H1 (cell line): Measurements from ENCODE around the gene KRT35. TPM values are rescaled to one million over a fixed set of nuclear protein-coding genes. Genes with fewer than 3 reads are reported as not detected.

Experiments used
- CTCF ChIA-PET: fragments of 300-600 bp; sonication (Branson Sonifier 250); formaldehyde crosslinking; loops from one replicate; lab custom pipeline; 2021; ENCODE audit not compliant: partially characterized antibody; lab: Charles Lee
- POLR2A ChIA-PET: fragments of 300-600 bp; sonication (Branson Sonifier 250); formaldehyde crosslinking; loops from one replicate; lab custom pipeline; 2021; ENCODE audit warnings: inconsistent platforms; ENCODE audit not compliant: partially characterized antibody; lab: Charles Lee
- DNase-seq, 2 experiments: peaks; one replicate each; pipeline versions ENCODE4 v3.0.0 to v3.0.0-alpha.2; 2010 to 2022; ENCODE audit warnings: low spot score in 2 of 2, low read depth in 1 of 2, mixed read lengths in 1 of 2
- FAIRE-seq: peaks from 2 replicates; lab custom pipeline; 2011; peaks lifted over from hg19 to GRCh38; lab: Jason Lieb, UNC
- H2AFZ ChIP-seq: 2 replicates; pipeline ENCODE4 v1.8.1; 2012; ENCODE audit warnings: low read length, inconsistent platforms
- H2AK5ac ChIP-seq: 2 replicates; pipeline ENCODE4 v1.6.1; 2013; ENCODE audit warnings: low read depth, low read length
- H2BK120ac ChIP-seq: replicated peaks from 2 replicates; pipeline ENCODE3; 2013; ENCODE audit warnings: low read depth, low read length, inconsistent platforms
- H2BK12ac ChIP-seq: 2 replicates; pipeline ENCODE4 v1.6.1; 2013; ENCODE audit warnings: low read depth, low read length
- H2BK15ac ChIP-seq: 2 replicates; pipeline ENCODE4 v1.6.1; 2013; ENCODE audit warnings: low read length
- H2BK20ac ChIP-seq: 2 replicates; pipeline ENCODE4 v1.6.1; 2013; ENCODE audit warnings: low read length
- H2BK5ac ChIP-seq: 2 replicates; pipeline ENCODE4 v1.6.1; 2013; ENCODE audit warnings: low read depth, low read length
- H3K14ac ChIP-seq: 2 replicates; pipeline ENCODE4 v1.6.1; 2013; ENCODE audit warnings: inconsistent platforms; ENCODE audit not compliant: insufficient read length
- H3K18ac ChIP-seq: 2 replicates; pipeline ENCODE4 v1.6.1; 2013; ENCODE audit warnings: low read length; ENCODE audit errors: extremely low read depth
- H3K23ac ChIP-seq: 2 replicates; pipeline ENCODE4 v1.6.1; 2013; ENCODE audit warnings: inconsistent platforms; ENCODE audit not compliant: insufficient read length
- H3K23me2 ChIP-seq: 2 replicates; pipeline ENCODE4 v1.6.1; 2013; ENCODE audit warnings: low read depth, low read length
- H3K27ac ChIP-seq: 2 replicates; pipeline ENCODE4 v1.6.1; 2011; ENCODE audit warnings: low read depth, low read length, inconsistent platforms
- H3K27me3 ChIP-seq, 4 experiments: replicated peaks in 1 of 4; 1 replicate in 1 of 4; 2 replicates in 3 of 4; pipeline versions ENCODE4 v1.6.1 to v1.8.1; 2011 to 2013; ENCODE audit warnings: low read length in 3 of 4, mild to moderate bottlenecking in 3 of 4, inconsistent platforms in 2 of 4, mixed read lengths in 2 of 4, moderate library complexity in 1 of 4; ENCODE audit not compliant: control insufficient read depth in 3 of 4, insufficient read depth in 3 of 4; ENCODE audit errors: extremely low read depth in 1 of 4
- H3K36me3 ChIP-seq, 4 experiments: 2 replicates each; pipeline versions ENCODE4 v1.6.1 to v1.8.1; 2011 to 2013; ENCODE audit warnings: mild to moderate bottlenecking in 4 of 4, low read length in 3 of 4, moderate library complexity in 2 of 4, control low read depth in 1 of 4, inconsistent platforms in 1 of 4; ENCODE audit not compliant: insufficient read depth in 4 of 4, control insufficient read depth in 2 of 4
- H3K4ac ChIP-seq: replicated peaks from 2 replicates; pipeline ENCODE3; 2013; ENCODE audit warnings: low read length, low read depth, mixed read lengths, inconsistent platforms; ENCODE audit not compliant: insufficient read length
- H3K4me1 ChIP-seq, 4 experiments: replicated peaks in 1 of 4; 1 replicate in 1 of 4; 2 replicates in 3 of 4; pipeline versions ENCODE4 v1.6.1 to v1.8.1; 2011 to 2013; ENCODE audit warnings: low read length in 3 of 4, inconsistent platforms in 2 of 4, mixed read lengths in 1 of 4; ENCODE audit not compliant: insufficient read depth in 4 of 4, control insufficient read depth in 3 of 4
- H3K4me2 ChIP-seq, 2 experiments: 2 replicates each; pipeline versions ENCODE4 v1.6.1 to v1.8.1; 2011 to 2013; ENCODE audit warnings: low read depth in 2 of 2, low read length in 2 of 2, control low read depth in 1 of 2, inconsistent platforms in 1 of 2, mild to moderate bottlenecking in 1 of 2; ENCODE audit not compliant: insufficient read depth in 1 of 2
- H3K4me3 ChIP-seq, 4 experiments: fragments of 200-600, 300-600 bp in 1 of 4; sonication (generic), shearing (Covaris generic), sonication (Bioruptor Twin) in 1 of 4; 2 replicates each; pipeline versions ENCODE4 v1.5.1 to v1.8.1; 2011 to 2016; ENCODE audit warnings: low read length in 4 of 4, low read depth in 3 of 4, control low read depth in 2 of 4, inconsistent platforms in 2 of 4, mild to moderate bottlenecking in 2 of 4, mixed read lengths in 1 of 4, moderate library complexity in 1 of 4; ENCODE audit not compliant: insufficient read depth in 2 of 4; ENCODE audit errors: extremely low read depth in 1 of 4
- H3K56ac ChIP-seq: replicated peaks from 2 replicates; pipeline ENCODE3; 2013; ENCODE audit warnings: low read depth, mild to moderate bottlenecking, mixed read lengths, low read length, inconsistent platforms; ENCODE audit not compliant: insufficient read length
- H3K79me1 ChIP-seq: 2 replicates; pipeline ENCODE4 v1.6.1; 2013; ENCODE audit warnings: low read depth, low read length, control low read depth
- H3K79me2 ChIP-seq, 2 experiments: 2 replicates each; pipeline versions ENCODE4 v1.6.1 to v1.8.1; 2012 to 2013; ENCODE audit warnings: low read length in 2 of 2, mild to moderate bottlenecking in 2 of 2, inconsistent platforms in 1 of 2; ENCODE audit not compliant: insufficient read depth in 2 of 2, control insufficient read depth in 1 of 2
- H3K9ac ChIP-seq, 4 experiments: replicated peaks in 1 of 4; 1 replicate in 1 of 4; 2 replicates in 3 of 4; pipeline versions ENCODE4 v1.6.1 to v1.8.1; 2011 to 2013; ENCODE audit warnings: low read depth in 3 of 4, low read length in 3 of 4, control low read depth in 2 of 4, mild to moderate bottlenecking in 2 of 4, moderate library complexity in 2 of 4, inconsistent platforms in 1 of 4; ENCODE audit errors: extremely low read depth in 1 of 4
- H3K9me3 ChIP-seq, 2 experiments: 2 replicates each; pipeline versions ENCODE4 v1.6.1 to v1.8.1; 2012 to 2013; ENCODE audit warnings: mild to moderate bottlenecking in 2 of 2, moderate library complexity in 2 of 2, control low read depth in 1 of 2, inconsistent platforms in 1 of 2, low read depth in 1 of 2, low read length in 1 of 2, mixed read lengths in 1 of 2; ENCODE audit not compliant: insufficient read depth in 2 of 2
- H4K20me1 ChIP-seq, 2 experiments: replicated peaks in 1 of 2; 2 replicates each; pipeline versions ENCODE3 to v1.8.1; 2011 to 2013; ENCODE audit warnings: inconsistent platforms in 2 of 2, low read length in 2 of 2, mild to moderate bottlenecking in 1 of 2; ENCODE audit not compliant: insufficient read depth in 2 of 2, control insufficient read depth in 1 of 2
- H4K5ac ChIP-seq: 2 replicates; pipeline ENCODE4 v1.6.1; 2013; ENCODE audit warnings: low read length, low read depth, mixed read lengths, inconsistent platforms; ENCODE audit not compliant: insufficient read length
- H4K8ac ChIP-seq: 2 replicates; pipeline ENCODE4 v1.8.0; 2013; ENCODE audit warnings: mild to moderate bottlenecking, moderate library complexity, low read length, inconsistent platforms; ENCODE audit not compliant: insufficient read depth; ENCODE audit errors: extremely low read depth
- H4K91ac ChIP-seq: replicated peaks from 2 replicates; pipeline ENCODE3; 2013; ENCODE audit warnings: low read length, mixed read lengths, inconsistent platforms; ENCODE audit not compliant: insufficient read length
- CBX5 ChIP-seq: fragments of 300-800, 300-1000 bp; sonication (generic); IDR thresholded peaks from 2 replicates; pipeline ENCODE4 v1.7.1; 2016; ENCODE audit warnings: antibody characterized with exemption, low read length, low read depth
- CREB1 ChIP-seq: IDR thresholded peaks from 2 replicates; pipeline ENCODE4 v1.6.1; 2012; ENCODE audit warnings: inconsistent platforms
- GABPA ChIP-seq: IDR thresholded peaks from 2 replicates; pipeline ENCODE4 v1.6.1; 2011; ENCODE audit warnings: mild to moderate bottlenecking, low read length, moderate library complexity, borderline replicate concordance; ENCODE audit not compliant: insufficient read depth
- KDM1A ChIP-seq: fragments of 200-600, 300-600 bp; sonication (generic); IDR thresholded peaks from 2 replicates; pipeline ENCODE4 v1.7.1; 2016; ENCODE audit warnings: mild to moderate bottlenecking, low read length, borderline replicate concordance
- MAFK ChIP-seq: IDR thresholded peaks from 2 replicates; pipeline ENCODE4 v1.6.1; 2012; ENCODE audit warnings: low read depth, mild to moderate bottlenecking, improper control_type of control experiment, low read length
- SIN3A ChIP-seq, 2 experiments: IDR thresholded peaks in 1 of 2; conservative IDR thresholded peaks in 1 of 2; 2 replicates each; pipeline ENCODE4 v1.6.1; 2011 to 2012; ENCODE audit warnings: low read length in 2 of 2, improper control_type of control experiment in 1 of 2, low read depth in 1 of 2, mild to moderate bottlenecking in 1 of 2
- YY1 ChIP-seq: IDR thresholded peaks from 2 replicates; pipeline ENCODE4 v1.6.1; 2011; ENCODE audit warnings: low read depth, mild to moderate bottlenecking, low read length
- ZNF274 ChIP-seq: IDR thresholded peaks from 2 replicates; pipeline ENCODE4 v1.7.0; 2012; ENCODE audit warnings: low read length, borderline replicate concordance; ENCODE audit errors: extremely low read depth
- WGBS, 2 experiments: shearing (Covaris generic) in 1 of 2; methylation state at CpG; one replicate each; pipeline versions ENCODE4 v1.1.6 to v1.1.7; 2013 to 2015; ENCODE audit warnings: low lambda C conversion rate in 2 of 2, mixed read lengths in 2 of 2, inconsistent platforms in 1 of 2, low coverage in 1 of 2, missing lambda C conversion rate in 1 of 2; ENCODE audit not compliant: insufficient replicate concordance in 2 of 2, insufficient coverage in 1 of 2, insufficient read length in 1 of 2; ENCODE audit errors: extremely low coverage in 1 of 2, missing lambda C conversion rate in 1 of 2; 5-methylcytosine and 5-hydroxymethylcytosine counted together
- polyA plus RNA-seq, 7 experiments: library from polyadenylated mRNA; depleted of rRNA in 3 of 7; stranded (reverse) in 5 of 7; unstranded in 2 of 7; fragments of >200 nt in 5 of 7; fragments of 200-250 nt in 2 of 7; gene quantifications; 1 replicate in 5 of 7; 2 replicates in 1 of 7; 4 replicates in 1 of 7; pipeline versions ENCODE4 v1.2.1 to v1.2.3, GENCODE V29; 2011 to 2013; ENCODE audit warnings: missing spikeins in 2 of 7, mixed read lengths in 2 of 7
- total RNA-seq: library from RNA; stranded (reverse); fragmentation: NEBNext Ultra II Directional; extraction: Animal tissue kit (Norgen Biotek cat#: 25700); gene quantifications from 2 replicates; pipeline ENCODE4 v1.2.1, GENCODE V29; 2021
- TF ChIP-seq, protein P1 (sequence below): IDR thresholded peaks from 2 replicates; pipeline ENCODE4 v1.6.1; 2012; ENCODE audit warnings: inconsistent platforms

Gene KRT35
- total and polyA plus RNA-seq, 2 of the 8 experiments (the other 6 are each of a cell fraction or from before 2014, with no cell fraction given) = not detected

DNA sequence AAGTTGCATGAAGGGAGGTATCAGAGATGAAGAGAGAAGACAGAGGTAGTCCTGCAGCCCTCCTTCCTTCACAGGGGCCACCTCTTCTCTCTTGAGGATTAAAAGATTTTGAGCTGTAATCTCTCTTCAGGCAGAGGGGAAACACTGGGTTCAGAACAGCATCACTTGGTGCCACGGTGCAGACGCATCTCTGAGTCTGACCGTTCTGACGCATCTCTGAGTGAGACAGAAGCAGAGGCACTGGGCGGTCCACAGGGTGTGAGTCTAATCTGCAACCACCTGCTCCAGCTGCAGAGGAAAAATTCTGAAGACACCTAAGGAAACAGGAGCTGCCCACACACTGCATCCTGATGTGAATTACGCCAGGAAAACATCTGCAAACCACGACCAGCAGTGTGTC lies 51.3 kb downstream of the KRT35 start:
- Histone ChIP-seq H3K9ac (no peak overlapping the region), H2BK5ac (no peak overlapping the region), H3K4me1 (peaks cover 0 to 3% (median 0%) of the 10 kb centered on the region in 4 experiments; a peak in 1 of 7 replicates), H2BK20ac (0 out of 2 replicates have a peak overlapping the region, but pooled peaks have one; percentile 3), H3K4ac (no peak overlapping the region), H3K79me2 (no peaks in the 10 kb centered on the region), H3K27me3 (no peaks in the 10 kb centered on the region), H3K79me1 (no peaks in the 10 kb centered on the region), H3K18ac (no peak overlapping the region), H3K14ac (no peak overlapping the region), H2BK15ac (no peak overlapping the region), H4K20me1 (no peaks in the 10 kb centered on the region), H4K91ac (no peak overlapping the region), H3K23me2 (no peaks in the 10 kb centered on the region), H3K23ac (no peak overlapping the region), H3K56ac (no peak overlapping the region), H3K4me3 (no peak overlapping the region), H3K9me3 (no peaks in the 10 kb centered on the region), H2BK12ac (no peak overlapping the region), H2AFZ (no peak overlapping the region), H4K8ac (no peak overlapping the region), H4K5ac (no peak overlapping the region), H3K27ac (no peak overlapping the region), H3K36me3 (no peaks in the 10 kb centered on the region), H2AK5ac (no peak overlapping the region), H3K4me2 (no peak overlapping the region)
- CTCF ChIA-PET = interaction anchor here (0.7 to 2.0 kb wide), 7 partner anchors 11 to 219 kb away, joined by 3 to 14 read pairs (median 3); no protein-coding TSS in a partner anchor
- DNase-seq (no peak), FAIRE-seq (no peak)
- POLR2A ChIA-PET = no interaction called here
- 83% methylated on average over 7 of the region's 7 CpGs; no CpG with 5 or more reads in 1 of the 2 experiments for WGBS, 2 experiments
- TF ChIP-seq YY1 (no peak), CREB1 (no peak), ZNF274 (no peak), GABPA (no peak), CBX5 (no peak), SIN3A (conservative IDR thresholded peaks at IDR 0.05 in 1 of 2, IDR thresholded peaks at IDR 0.05 in 1 of 2; ENCODE audit: low read depth in 1 of 2, low read length in 2 of 2) (no peak), KDM1A (no peak), MAFK (no peak)
- TF ChIP-seq, protein P1, sequence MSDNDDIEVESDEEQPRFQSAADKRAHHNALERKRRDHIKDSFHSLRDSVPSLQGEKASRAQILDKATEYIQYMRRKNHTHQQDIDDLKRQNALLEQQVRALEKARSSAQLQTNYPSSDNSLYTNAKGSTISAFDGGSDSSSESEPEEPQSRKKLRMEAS = no peak
- TF ChIP-seq, all 59 proteins: peak for 0
- no peak overlapping the region for H2BK120ac ChIP-seq
